ENCODE measurements around the gene CHAF1B.

DNA sequence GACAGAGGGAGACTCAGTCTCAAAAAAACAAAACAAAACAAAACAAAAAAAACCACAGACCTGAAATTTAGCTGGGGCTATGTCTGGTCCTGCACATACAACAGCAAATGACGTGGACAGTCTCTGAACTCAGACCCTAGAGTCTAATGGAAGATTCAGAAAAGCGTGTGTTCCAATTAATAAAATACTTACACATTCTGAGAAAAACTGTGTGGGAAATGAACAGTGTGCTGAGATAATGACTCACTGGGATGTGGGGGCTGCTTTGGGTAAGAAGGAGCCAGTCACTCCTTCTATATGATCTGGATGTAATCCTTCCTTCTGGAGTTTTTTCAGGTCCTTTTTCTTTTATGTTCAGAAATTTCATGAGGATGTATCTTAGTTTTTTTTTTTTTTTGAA lies 65.3 kb downstream of the CHAF1B start:
- TF ChIP-seq SP1 (IDR thresholded peaks at IDR 0.05; ENCODE audit: low read depth, low read length) (no peak), JUNB (IDR thresholded peaks at IDR 0.05) (no peak), EZH2 (IDR thresholded peaks at IDR 0.05; ENCODE audit: borderline replicate concordance, control insufficient read depth, low read depth, low read length) (no peak), POLR2A (IDR thresholded peaks at IDR 0.05; ENCODE audit: low read depth, low read length) (no peak), ETV6 (conservative IDR thresholded peaks at IDR 0.05 in 1 of 2, IDR thresholded peaks at IDR 0.05 in 1 of 2; ENCODE audit: borderline replicate concordance in 1 of 2, low read depth in 1 of 2) (no peak), SMC3 (IDR thresholded peaks at IDR 0.05; ENCODE audit: borderline replicate concordance, low read length) (no peak)
- TF ChIP-seq, protein P1, sequence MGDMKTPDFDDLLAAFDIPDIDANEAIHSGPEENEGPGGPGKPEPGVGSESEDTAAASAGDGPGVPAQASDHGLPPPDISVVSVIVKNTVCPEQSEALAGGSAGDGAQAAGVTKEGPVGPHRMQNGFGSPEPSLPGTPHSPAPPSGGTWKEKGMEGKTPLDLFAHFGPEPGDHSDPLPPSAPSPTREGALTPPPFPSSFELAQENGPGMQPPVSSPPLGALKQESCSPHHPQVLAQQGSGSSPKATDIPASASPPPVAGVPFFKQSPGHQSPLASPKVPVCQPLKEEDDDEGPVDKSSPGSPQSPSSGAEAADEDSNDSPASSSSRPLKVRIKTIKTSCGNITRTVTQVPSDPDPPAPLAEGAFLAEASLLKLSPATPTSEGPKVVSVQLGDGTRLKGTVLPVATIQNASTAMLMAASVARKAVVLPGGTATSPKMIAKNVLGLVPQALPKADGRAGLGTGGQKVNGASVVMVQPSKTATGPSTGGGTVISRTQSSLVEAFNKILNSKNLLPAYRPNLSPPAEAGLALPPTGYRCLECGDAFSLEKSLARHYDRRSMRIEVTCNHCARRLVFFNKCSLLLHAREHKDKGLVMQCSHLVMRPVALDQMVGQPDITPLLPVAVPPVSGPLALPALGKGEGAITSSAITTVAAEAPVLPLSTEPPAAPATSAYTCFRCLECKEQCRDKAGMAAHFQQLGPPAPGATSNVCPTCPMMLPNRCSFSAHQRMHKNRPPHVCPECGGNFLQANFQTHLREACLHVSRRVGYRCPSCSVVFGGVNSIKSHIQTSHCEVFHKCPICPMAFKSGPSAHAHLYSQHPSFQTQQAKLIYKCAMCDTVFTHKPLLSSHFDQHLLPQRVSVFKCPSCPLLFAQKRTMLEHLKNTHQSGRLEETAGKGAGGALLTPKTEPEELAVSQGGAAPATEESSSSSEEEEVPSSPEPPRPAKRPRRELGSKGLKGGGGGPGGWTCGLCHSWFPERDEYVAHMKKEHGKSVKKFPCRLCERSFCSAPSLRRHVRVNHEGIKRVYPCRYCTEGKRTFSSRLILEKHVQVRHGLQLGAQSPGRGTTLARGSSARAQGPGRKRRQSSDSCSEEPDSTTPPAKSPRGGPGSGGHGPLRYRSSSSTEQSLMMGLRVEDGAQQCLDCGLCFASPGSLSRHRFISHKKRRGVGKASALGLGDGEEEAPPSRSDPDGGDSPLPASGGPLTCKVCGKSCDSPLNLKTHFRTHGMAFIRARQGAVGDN (IDR thresholded peaks at IDR 0.05), result no peak

Measured in GM12878 (cell line).